Measurements from ENCODE around the gene DNAJC16.

GRCh38 chr1:15574741-15575140 is 48.1 kb downstream of the DNAJC16 start:
- TF ChIP-seq POLR2AphosphoS5 (IDR thresholded peaks at IDR 0.05; ENCODE audit: low read depth, low read length) (no peak), REST (IDR thresholded peaks at IDR 0.05; ENCODE audit: insufficient read depth in 1 of 2, low read depth in 2 of 2, low read length in 2 of 2) (no peak), TAF1 (IDR thresholded peaks at IDR 0.05; ENCODE audit: borderline replicate concordance, insufficient read depth, low read length) (no peak)

All from PFSK-1 (cell line).